BLaER1 treated with 17β-estradiol and CSF1 and Interleukin-3, amounts not matched to agents 10 nM and 100 nM (cell line): Measurements from ENCODE around the gene FAM153A.
A peak's percentile ranks its signal among the peaks of the same experiment; 100 is the strongest.
"Not testable (repeated sequence)": the region's sequence is repeated elsewhere in the genome, so short reads cannot be mapped to it uniquely, and the experiment has no call there.

ENCODE experiments used
- H3K27ac ChIP-seq, 11 experiments: shearing (Covaris generic); formaldehyde crosslinking; 2 replicates each; pipeline ENCODE4 v1.8.1; 2022
- H3K27me3 ChIP-seq, 11 experiments: shearing (Covaris generic); formaldehyde crosslinking; 2 replicates each; pipeline ENCODE4 v1.8.1; 2022
- H3K36me3 ChIP-seq, 11 experiments: shearing (Covaris generic); formaldehyde crosslinking; 2 replicates each; pipeline ENCODE4 v1.8.1; 2022
- H3K4me1 ChIP-seq, 10 experiments: shearing (Covaris generic); formaldehyde crosslinking; 2 replicates each; pipeline ENCODE4 v1.8.1; 2022
- H3K4me2 ChIP-seq, 11 experiments: shearing (Covaris generic); formaldehyde crosslinking; 2 replicates each; pipeline ENCODE4 v1.8.1; 2022
- H3K4me3 ChIP-seq, 10 experiments: shearing (Covaris generic); formaldehyde crosslinking; 2 replicates each; pipeline ENCODE4 v1.8.1; 2022
- H3K9ac ChIP-seq, 11 experiments: shearing (Covaris generic); formaldehyde crosslinking; 2 replicates each; pipeline ENCODE4 v1.8.1; 2022
- H3K9me3 ChIP-seq, 11 experiments: shearing (Covaris generic); formaldehyde crosslinking; replicated peaks in 1 of 11; 2 replicates each; pipeline ENCODE4 v1.8.1; 2022
- H4K20me1 ChIP-seq, 11 experiments: shearing (Covaris generic); formaldehyde crosslinking; 2 replicates each; pipeline ENCODE4 v1.8.1; 2022

FAM153A gene

GRCh38 chr5:177791649-177792048 lies 8.9 kb upstream of the FAM153A start:
- not testable (repeated sequence) for H3K9me3 ChIP-seq, H3K27ac ChIP-seq, H3K36me3 ChIP-seq, H3K4me3 ChIP-seq, H3K4me1 ChIP-seq, H3K27me3 ChIP-seq, H3K9ac ChIP-seq, H4K20me1 ChIP-seq, H3K4me2 ChIP-seq

DNA sequence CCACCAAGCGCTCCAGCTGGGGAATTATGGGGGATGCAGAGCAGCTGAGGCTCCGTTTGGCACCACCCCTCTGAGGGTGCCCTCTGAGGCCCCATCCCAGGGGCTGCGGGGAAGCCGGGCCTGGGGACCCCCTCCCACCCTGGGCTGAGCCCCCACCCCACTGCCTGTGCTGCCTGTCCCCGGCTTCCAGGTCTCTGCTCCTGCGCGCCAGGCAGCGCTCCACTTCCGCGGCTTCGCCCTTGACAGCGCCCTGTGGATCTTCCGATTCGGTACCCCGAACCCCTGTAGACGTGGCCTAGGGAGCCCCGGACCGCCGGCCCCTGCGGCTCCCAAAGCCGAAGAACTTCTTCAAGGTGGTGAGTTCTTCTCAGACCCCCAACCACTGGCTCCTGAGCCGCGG lies 530 bp downstream of the FAM153A start:
- H3K27me3 ChIP-seq, H3K4me1 ChIP-seq, H4K20me1 ChIP-seq, H3K27ac ChIP-seq, H3K9ac ChIP-seq, H3K4me2 ChIP-seq, H3K4me3 ChIP-seq, H3K36me3 ChIP-seq, H3K9me3 ChIP-seq: not testable (repeated sequence)

DNA sequence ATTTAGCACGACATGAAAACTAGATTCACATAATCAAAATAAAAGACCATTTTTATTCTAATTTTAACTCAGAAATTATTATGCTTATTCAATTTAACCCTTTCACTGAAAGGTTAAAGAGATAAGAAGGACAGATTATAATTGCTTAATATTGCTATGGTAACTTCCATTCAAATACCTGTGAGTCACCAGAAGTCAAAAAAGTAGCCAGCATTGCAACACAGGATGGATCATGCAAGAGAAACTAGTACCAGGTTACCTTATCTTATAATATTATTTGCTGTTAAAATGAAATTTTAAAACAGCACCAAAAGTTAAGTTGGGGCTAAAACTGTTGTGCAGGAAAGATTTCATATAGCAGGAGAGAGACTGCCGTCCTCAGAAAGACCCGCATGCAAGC lies 11.5 kb downstream of the FAM153A start:
- not testable (repeated sequence) for H3K27ac ChIP-seq, H3K9me3 ChIP-seq, H3K4me2 ChIP-seq, H4K20me1 ChIP-seq, H3K36me3 ChIP-seq, H3K4me1 ChIP-seq, H3K4me3 ChIP-seq, H3K27me3 ChIP-seq, H3K9ac ChIP-seq

- H4K20me1 ChIP-seq, H3K36me3 ChIP-seq, H3K4me2 ChIP-seq, H3K9me3 ChIP-seq, H3K9ac ChIP-seq, H3K27ac ChIP-seq, H3K4me1 ChIP-seq, H3K4me3 ChIP-seq, H3K27me3 ChIP-seq: not testable (repeated sequence)
These were observed 12.1 kb downstream of the FAM153A start for GRCh38 chr5:177770646-177771045.

GRCh38 chr5:177763737-177764508 lies 18.8 kb downstream of the FAM153A start:
- not testable (repeated sequence) for H3K27ac ChIP-seq, H3K27me3 ChIP-seq, H3K9me3 ChIP-seq, H3K4me2 ChIP-seq, H3K9ac ChIP-seq, H3K36me3 ChIP-seq, H3K4me1 ChIP-seq, H4K20me1 ChIP-seq, H3K4me3 ChIP-seq

GRCh38 chr5:177760954-177761353 lies 21.7 kb downstream of the FAM153A start:
- not testable (repeated sequence) for H3K27me3 ChIP-seq, H4K20me1 ChIP-seq, H3K4me3 ChIP-seq, H3K9me3 ChIP-seq, H3K4me2 ChIP-seq, H3K27ac ChIP-seq, H3K4me1 ChIP-seq, H3K9ac ChIP-seq, H3K36me3 ChIP-seq

- not testable (repeated sequence) for H3K9me3 ChIP-seq, H3K4me1 ChIP-seq, H3K27ac ChIP-seq, H3K36me3 ChIP-seq, H3K9ac ChIP-seq, H4K20me1 ChIP-seq, H3K4me2 ChIP-seq, H3K27me3 ChIP-seq, H3K4me3 ChIP-seq
These were observed 35.3 kb downstream of the FAM153A start for GRCh38 chr5:177747354-177747753.

GRCh38 chr5:177724858-177725257 lies 57.8 kb downstream of the FAM153A start:
- not testable (repeated sequence) for H3K27ac ChIP-seq, H3K36me3 ChIP-seq, H3K27me3 ChIP-seq, H3K4me2 ChIP-seq, H3K4me1 ChIP-seq, H3K4me3 ChIP-seq, H3K9ac ChIP-seq, H4K20me1 ChIP-seq, H3K9me3 ChIP-seq

DNA sequence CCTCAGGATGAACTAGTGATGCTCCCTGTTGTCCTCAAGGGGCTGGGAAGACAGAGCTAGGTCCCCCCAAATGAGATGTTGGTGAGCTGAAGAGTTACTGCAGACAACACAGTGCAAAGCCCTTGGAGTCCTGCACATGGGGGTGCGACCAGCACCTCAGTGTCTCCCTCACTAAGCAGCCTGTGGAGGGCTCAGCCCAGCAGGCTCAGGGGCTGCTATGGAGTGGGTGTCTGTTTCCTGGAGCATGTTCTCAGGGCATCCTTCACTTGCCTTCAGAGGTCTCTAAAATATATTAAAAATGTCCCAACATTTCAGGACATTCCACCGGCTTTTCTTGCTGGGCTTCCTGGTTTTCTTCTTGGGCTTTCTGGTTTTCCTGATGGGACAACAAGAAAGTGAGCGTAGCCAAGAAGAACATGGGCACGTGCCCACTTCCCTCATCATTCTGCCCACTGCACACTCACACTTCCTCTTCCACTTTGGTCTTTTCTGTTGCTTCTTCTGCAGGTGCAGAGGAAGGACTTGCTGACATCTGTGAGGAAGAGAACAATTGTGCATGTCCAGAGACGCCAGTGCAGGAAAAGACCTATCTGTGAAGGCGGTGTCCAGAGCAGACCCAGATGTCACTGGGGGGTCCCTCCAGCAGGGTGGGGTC lies 58.7 kb downstream of the FAM153A start:
- not testable (repeated sequence) for H3K9me3 ChIP-seq, H3K4me3 ChIP-seq, H3K9ac ChIP-seq, H3K27ac ChIP-seq, H3K27me3 ChIP-seq, H4K20me1 ChIP-seq, H3K4me2 ChIP-seq, H3K4me1 ChIP-seq, H3K36me3 ChIP-seq

DNA sequence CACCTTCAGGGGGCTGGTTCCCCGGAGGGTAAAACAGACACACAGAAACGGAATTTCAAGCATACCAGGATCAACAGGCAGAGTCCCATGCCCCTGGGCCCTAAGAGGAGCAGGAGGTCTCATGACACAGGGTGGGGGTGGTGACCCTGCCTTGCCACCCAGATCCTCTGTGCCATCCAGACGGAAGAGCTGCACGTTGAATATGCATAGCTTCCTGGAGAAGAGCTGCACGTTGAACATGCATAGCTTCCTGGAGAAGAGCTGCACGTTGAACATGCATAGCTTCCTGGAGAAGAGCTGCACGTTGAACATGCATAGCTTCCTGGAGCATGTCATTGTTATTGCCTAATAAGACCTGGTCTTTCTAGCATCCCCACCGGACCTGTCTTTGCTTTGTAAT lies 59.9 kb downstream of the FAM153A start:
- H3K4me1 ChIP-seq, H3K36me3 ChIP-seq: not testable (repeated sequence)

DNA sequence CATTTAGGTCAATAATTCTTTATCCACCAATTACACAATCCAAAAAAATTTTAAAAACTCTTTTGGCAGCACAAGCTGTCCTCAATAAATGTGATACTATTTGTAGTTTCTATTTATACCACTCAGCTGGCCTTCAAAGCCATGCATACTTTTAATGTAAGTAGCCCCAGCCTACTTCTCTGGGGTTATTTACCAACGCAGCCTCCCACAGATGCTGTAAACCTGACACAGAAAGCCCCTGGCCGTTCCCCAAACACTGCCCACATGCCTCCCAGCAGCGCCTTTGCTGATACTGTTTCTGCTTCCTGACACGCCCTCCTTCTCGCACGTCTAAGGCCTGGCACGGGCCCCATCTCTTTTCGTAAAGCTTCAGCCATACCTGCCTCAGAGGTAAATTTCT lies 62.7 kb downstream of the FAM153A start:
- not testable (repeated sequence) for H3K27ac ChIP-seq, H3K4me2 ChIP-seq, H3K9ac ChIP-seq, H3K9me3 ChIP-seq, H4K20me1 ChIP-seq, H3K4me3 ChIP-seq, H3K4me1 ChIP-seq, H3K27me3 ChIP-seq, H3K36me3 ChIP-seq

More for the DNA sequence above, 59.9 kb downstream of the FAM153A start:
- not testable (repeated sequence) for H3K27ac ChIP-seq, H3K9me3 ChIP-seq, H4K20me1 ChIP-seq, H3K4me3 ChIP-seq, H3K27me3 ChIP-seq, H3K9ac ChIP-seq
- H3K4me2 ChIP-seq: peak overlapping the region in 4 of 11 experiments; percentile 15 to 45 (median 37); a peak in 6 of 22 replicates

DNA sequence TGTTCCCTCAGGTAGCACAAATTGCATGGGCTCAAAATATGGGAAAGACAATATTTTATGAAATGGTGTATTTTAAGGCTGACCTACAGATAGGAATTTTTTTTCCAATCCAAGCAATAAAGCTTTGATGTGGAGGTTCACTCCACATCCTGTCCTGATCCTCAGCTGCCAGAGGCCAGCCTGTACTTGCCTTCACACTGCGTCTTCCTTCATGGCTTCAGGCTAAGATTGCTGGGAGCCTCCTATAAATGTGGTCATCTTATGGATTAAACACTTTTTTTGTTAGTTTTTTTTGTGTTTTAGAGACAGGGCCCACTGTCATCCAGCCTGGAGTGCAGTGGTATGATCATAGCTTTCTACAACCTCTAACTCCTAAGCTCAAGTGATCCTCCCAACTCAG lies 67.3 kb downstream of the FAM153A start:
- H3K9me3 ChIP-seq, H3K4me1 ChIP-seq, H3K36me3 ChIP-seq, H3K4me3 ChIP-seq, H3K27ac ChIP-seq, H3K27me3 ChIP-seq, H3K9ac ChIP-seq, H3K4me2 ChIP-seq, H4K20me1 ChIP-seq: not testable (repeated sequence)

DNA sequence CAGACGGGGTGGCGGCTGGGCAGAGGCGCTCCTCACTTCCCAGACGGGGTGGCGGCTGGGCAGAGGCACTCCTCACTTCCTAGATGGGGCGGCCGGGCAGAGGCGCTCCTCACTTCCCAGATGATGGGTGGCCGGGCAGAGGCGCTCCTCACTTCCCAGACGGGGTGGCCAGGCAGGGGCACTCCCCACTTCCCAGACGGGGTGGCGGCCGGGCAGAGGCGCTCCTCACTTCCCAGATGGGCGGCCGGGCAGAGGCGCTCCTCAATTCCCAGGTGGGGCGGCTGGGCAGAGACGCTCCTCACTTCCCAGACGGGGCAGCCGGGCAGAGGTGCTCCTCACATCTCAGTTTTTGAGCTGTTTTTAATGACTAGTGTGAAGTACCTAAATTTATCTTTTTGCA lies 86.6 kb downstream of the FAM153A start:
- not testable (repeated sequence) for H3K4me1 ChIP-seq, H3K4me2 ChIP-seq, H3K36me3 ChIP-seq, H3K27ac ChIP-seq, H4K20me1 ChIP-seq, H3K27me3 ChIP-seq, H3K4me3 ChIP-seq, H3K9ac ChIP-seq
- H3K9me3 ChIP-seq: peaks cover 7 to 19% (median 13%) of the 10 kb centered on the region in 11 experiments

DNA sequence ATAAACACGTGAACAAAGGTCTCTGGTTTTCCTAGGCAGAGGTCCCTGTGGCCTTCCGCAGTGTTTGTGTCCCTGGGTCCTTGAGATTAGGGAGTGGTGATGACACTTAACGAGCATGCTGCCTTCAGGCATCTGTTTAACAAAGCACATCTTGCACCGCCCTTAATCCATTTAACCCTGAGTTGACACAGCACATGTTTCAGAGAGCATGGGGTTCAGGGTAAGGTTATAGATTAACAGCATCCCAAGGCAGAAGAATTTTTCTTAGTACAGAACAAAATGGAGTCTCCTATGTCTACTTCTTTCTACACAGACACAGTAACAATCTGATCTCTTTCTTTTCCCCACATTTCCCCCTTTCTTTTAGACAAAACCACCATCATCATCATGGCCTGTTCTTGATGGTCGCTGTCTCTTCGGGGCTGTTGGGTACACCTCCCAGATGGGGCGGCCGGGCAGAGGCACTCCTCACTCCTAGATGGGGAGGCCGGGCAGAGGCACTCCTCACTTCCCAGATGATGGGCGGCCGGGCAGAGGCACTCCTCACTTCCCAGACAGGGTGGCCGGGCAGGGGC lies 87.3 kb downstream of the FAM153A start:
- H3K4me1 ChIP-seq, H3K9ac ChIP-seq, H3K4me2 ChIP-seq, H4K20me1 ChIP-seq, H3K4me3 ChIP-seq, H3K27ac ChIP-seq, H3K27me3 ChIP-seq, H3K36me3 ChIP-seq: not testable (repeated sequence)
- H3K9me3 ChIP-seq: peaks cover 7 to 19% (median 13%) of the 10 kb centered on the region in 11 experiments
